GM21786 (cell line): ENCODE data around the gene VEPH1.

Experiments used
- ATAC-seq: cut with Tn5 transposase; IDR thresholded peaks from one replicate; pipeline ENCODE4 v1.9.1; 2021; ENCODE audit not compliant: unreplicated experiment

The VEPH1 gene

GRCh38 chr3:157393113-157393512 is 110.1 kb downstream of the VEPH1 start:
- ATAC-seq, result no peak

GRCh38 chr3:157392104-157392503 is 111.1 kb downstream of the VEPH1 start:
- no peak for ATAC-seq

GRCh38 chr3:157390713-157391515 is 112.3 kb downstream of the VEPH1 start:
- ATAC-seq, result no peak

GRCh38 chr3:157388976-157389375 is 114.2 kb downstream of the VEPH1 start:
- no peak for ATAC-seq

GRCh38 chr3:157387708-157388435 is 115.3 kb downstream of the VEPH1 start:
- no peak for ATAC-seq

- no peak for ATAC-seq
Observed at GRCh38 chr3:157384491-157384890, 118.7 kb downstream of the VEPH1 start.

- no peak for ATAC-seq
Observed at GRCh38 chr3:157384031-157384430, 119.2 kb downstream of the VEPH1 start.

- ATAC-seq, result no peak
Observed at GRCh38 chr3:157381606-157382005, 121.6 kb downstream of the VEPH1 start.

GRCh38 chr3:157379525-157380140 is 123.6 kb downstream of the VEPH1 start:
- no peak for ATAC-seq

- no peak for ATAC-seq
Observed at GRCh38 chr3:157376603-157377300, 126.5 kb downstream of the VEPH1 start.

- ATAC-seq, result no peak
Observed at GRCh38 chr3:157375342-157375986, 127.8 kb downstream of the VEPH1 start.

- ATAC-seq, result no peak
Observed at GRCh38 chr3:157374933-157375332, 128.3 kb downstream of the VEPH1 start.

GRCh38 chr3:157373783-157374182 is 129.4 kb downstream of the VEPH1 start:
- ATAC-seq, result no peak

- no peak for ATAC-seq
Observed at GRCh38 chr3:157370867-157371266, 132.3 kb downstream of the VEPH1 start.

GRCh38 chr3:157369727-157370421 is 133.3 kb downstream of the VEPH1 start:
- ATAC-seq, result no peak

GRCh38 chr3:157368171-157368570 is 135.0 kb downstream of the VEPH1 start:
- ATAC-seq, result no peak

- ATAC-seq, result no peak
Observed at GRCh38 chr3:157363393-157363792, 139.8 kb downstream of the VEPH1 start.

GRCh38 chr3:157362348-157362747 is 140.9 kb downstream of the VEPH1 start:
- ATAC-seq, result no peak

GRCh38 chr3:157360044-157360443 is 143.2 kb downstream of the VEPH1 start:
- no peak for ATAC-seq

- ATAC-seq, result no peak
Observed at GRCh38 chr3:157356541-157356940, 146.7 kb downstream of the VEPH1 start.
